Activated T-cell treated with anti-CD3 and anti-CD28 coated beads, Interleukin-2, amount 50 U/mL, for 24 hours (primary cell): ENCODE measurements around the gene C20orf96.
A peak's percentile ranks its signal among the peaks of the same experiment; 100 is the strongest.
"Not testable (repeated sequence)": the region's sequence is repeated elsewhere in the genome, so short reads cannot be mapped to it uniquely, and the experiment has no call there.

Experiments used
- DNase-seq: peaks from one replicate; pipeline ENCODE4 v3.0.0-alpha.2; 2020
- H3K27ac Mint-ChIP-seq: 2 replicates; pipeline ENCODE4 v1.8.0; 2020; ENCODE audit warnings: mild to moderate bottlenecking, mixed read lengths
- H3K27me3 Mint-ChIP-seq: 2 replicates; pipeline ENCODE4 v1.8.0; 2020; ENCODE audit warnings: mixed read lengths
- H3K36me3 Mint-ChIP-seq: 2 replicates; pipeline ENCODE4 v1.8.0; 2020; ENCODE audit warnings: low read depth, mixed read lengths
- H3K4me1 Mint-ChIP-seq: 2 replicates; pipeline ENCODE4 v1.8.0; 2020; ENCODE audit warnings: low read depth, mixed read lengths
- H3K4me3 Mint-ChIP-seq: 2 replicates; pipeline ENCODE4 v1.8.0; 2020; ENCODE audit warnings: mild to moderate bottlenecking, moderate library complexity, mixed read lengths
- H3K9me3 Mint-ChIP-seq: 2 replicates; pipeline ENCODE4 v1.8.0; 2020; ENCODE audit warnings: mixed read lengths

The C20orf96 gene

DNA sequence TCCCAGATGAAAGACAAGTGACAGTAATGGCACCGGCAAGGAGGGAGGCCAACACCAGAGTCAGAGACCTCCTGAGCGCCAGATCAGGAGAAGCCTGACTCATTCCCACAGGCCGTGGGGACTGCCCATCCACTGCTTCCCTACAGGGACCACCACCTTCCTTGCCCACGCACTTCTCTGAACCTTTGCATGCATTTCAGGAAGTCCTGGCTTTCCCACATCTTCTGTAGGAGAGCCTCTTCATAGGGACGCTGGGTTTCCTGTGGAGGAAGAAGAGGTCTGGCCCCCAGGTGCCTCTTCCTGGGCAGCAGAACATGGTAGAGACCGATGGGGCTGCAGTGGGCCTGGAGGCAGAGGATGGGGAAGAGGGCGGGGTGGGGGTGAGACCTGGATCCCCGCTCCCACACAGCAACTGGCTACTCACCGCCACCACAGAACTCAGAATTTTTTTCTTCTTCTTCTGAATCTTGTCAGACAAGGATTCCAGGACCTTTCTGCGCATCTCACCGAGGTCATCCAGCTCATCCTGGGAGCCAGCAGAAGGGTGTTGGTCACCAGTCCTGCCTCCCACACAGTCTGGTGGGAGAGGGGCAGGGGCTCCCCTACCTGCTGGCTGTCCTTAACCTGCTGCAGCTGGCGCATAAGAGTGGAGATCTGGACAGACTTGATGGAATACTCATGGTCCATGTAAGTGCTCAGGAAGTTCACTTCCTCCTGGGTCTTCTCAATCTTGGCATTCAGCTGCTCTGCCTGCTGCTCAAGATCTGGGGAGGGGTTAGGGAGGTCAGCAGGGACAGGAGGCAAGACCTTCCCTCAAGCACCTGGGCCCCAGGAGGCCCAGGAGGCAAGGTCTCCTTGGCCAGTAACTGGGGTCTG is 13.7 kb downstream of the C20orf96 start:
- Mint-ChIP-seq H3K27ac (no peak overlapping the region), H3K4me1 (no peaks in the 10 kb centered on the region), H3K27me3 (no peaks in the 10 kb centered on the region), H3K4me3 (no peak overlapping the region), H3K36me3 (peaks cover 23% of the 10 kb centered on the region), H3K9me3 (no peaks in the 10 kb centered on the region)
- no peak for DNase-seq

DNA sequence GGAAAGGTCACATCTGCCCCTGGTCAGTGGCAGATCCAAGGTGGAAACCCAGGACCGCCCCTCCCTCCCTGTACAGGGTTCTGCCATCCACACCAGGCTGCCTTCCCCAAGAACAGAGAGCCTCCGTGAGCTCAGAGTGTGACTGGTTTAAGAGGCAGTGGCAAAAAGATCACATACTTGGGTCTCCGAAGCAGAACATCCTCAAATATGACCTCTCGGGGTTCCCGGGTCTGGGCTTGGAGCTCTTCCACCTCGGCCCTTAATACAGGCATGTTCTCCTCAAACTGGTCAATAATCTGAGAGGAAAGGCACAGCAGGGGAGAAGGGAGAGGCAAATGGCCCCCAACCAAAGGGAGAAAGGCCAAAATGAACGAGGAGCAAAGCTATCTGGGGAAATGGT is 14.8 kb downstream of the C20orf96 start:
- Mint-ChIP-seq H3K36me3 (peaks cover 23% of the 10 kb centered on the region), H3K27me3 (no peaks in the 10 kb centered on the region), H3K4me1 (no peaks in the 10 kb centered on the region), H3K4me3 (no peak overlapping the region), H3K27ac (no peak overlapping the region), H3K9me3 (no peaks in the 10 kb centered on the region)
- no peak for DNase-seq

DNA sequence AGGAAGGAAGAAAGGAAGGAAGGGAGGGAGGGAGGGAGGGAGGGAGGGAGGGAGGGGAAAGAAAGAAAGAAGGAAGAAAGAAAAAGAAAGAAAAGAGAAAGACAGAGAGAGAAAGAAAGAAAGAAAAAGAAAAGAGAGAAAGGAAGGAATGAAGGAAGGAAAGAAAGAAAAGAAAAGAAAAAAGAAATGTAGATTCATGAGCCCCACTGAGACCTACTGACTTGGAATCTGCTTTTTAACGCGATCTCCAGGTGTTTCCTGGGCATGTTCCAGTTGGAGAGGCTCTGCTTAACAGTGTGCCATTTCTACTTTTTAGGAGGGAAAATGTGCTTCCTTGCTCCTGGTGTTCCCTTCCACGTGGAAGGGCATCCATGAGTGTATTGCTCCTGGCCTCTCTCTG is 16.7 kb downstream of the C20orf96 start:
- H3K36me3 Mint-ChIP-seq = peaks cover 23% of the 10 kb centered on the region
- no peaks in the 10 kb centered on the region for H3K9me3 Mint-ChIP-seq
- no peak overlapping the region for H3K27ac Mint-ChIP-seq
- H3K4me3 Mint-ChIP-seq = no peak overlapping the region
- H3K4me1 Mint-ChIP-seq = no peaks in the 10 kb centered on the region
- DNase-seq = no peak
- no peaks in the 10 kb centered on the region for H3K27me3 Mint-ChIP-seq

DNA sequence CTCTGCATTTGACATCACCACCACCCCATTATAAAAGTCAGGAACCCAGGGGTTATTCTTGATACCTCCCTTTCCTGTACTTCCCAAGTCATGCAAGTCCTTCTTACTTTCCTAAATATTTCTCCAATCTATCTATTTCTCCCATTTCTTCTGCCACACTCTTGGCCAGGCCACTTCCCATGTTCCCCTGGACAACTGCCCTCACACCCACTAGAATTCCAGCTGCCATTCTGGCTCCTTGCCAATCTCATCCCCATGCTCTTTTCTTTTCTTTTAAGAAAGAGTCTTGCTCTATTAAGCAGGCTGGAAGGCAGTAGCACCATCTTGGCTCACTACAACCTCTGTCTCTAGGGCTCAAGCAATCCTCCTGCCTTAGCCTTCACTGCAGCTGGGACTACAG is 17.8 kb downstream of the C20orf96 start:
- peaks cover 14% of the 10 kb centered on the region for H3K36me3 Mint-ChIP-seq
- H3K9me3 Mint-ChIP-seq = no peaks in the 10 kb centered on the region
- H3K4me3 Mint-ChIP-seq = no peak overlapping the region
- no peaks in the 10 kb centered on the region for H3K4me1 Mint-ChIP-seq
- DNase-seq = no peak
- no peak overlapping the region for H3K27ac Mint-ChIP-seq
- no peaks in the 10 kb centered on the region for H3K27me3 Mint-ChIP-seq

DNA sequence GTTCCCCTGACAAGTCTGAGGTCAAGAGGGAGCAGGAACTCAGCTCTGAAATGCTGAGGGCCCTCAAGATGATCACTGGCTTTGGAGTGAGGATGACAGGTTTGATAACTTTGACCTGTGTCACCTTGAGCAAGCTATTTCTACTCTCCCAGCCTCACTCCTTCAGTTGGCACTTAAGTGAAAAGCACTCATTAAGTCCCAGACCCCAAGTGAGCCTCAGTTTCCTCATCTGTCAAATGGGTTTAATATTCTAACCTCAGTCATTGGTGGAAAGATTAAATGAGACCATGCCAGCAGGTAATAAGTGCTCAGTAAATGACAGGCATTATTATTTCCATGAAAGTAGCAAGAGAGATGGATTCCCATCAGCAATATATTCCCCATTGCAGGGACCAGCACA is 19.0 kb downstream of the C20orf96 start:
- no peak for DNase-seq
- Mint-ChIP-seq H3K4me1 (peaks cover 7% of the 10 kb centered on the region), H3K27ac (no peak overlapping the region), H3K36me3 (peaks cover 8% of the 10 kb centered on the region), H3K9me3 (no peaks in the 10 kb centered on the region), H3K27me3 (peaks cover under 1% of the 10 kb centered on the region), H3K4me3 (no peak overlapping the region)

DNA sequence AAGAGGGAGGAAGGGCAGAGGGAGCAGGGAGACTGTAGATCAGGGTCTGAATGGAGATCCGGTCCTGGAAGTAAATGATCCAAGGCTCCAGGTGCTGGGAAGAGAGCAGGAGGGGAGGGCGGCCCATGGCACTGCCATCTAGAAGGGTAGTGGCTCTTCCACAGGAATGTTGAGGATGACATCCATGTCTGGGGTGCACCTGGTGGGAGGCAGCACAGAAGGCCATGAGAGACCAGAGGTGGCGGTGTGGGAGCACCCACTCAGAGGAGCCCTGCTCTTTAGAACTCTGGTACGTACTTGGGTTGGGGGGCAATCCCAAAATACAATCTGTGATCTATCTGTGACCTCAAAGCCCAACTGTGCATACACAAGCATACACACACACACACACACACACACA is 19.5 kb downstream of the C20orf96 start:
- DNase-seq = no peak
- H3K4me3 Mint-ChIP-seq = no peak overlapping the region
- H3K36me3 Mint-ChIP-seq = peaks cover 3% of the 10 kb centered on the region
- peaks cover 11% of the 10 kb centered on the region for H3K4me1 Mint-ChIP-seq
- H3K9me3 Mint-ChIP-seq = no peaks in the 10 kb centered on the region
- no peak overlapping the region for H3K27ac Mint-ChIP-seq
- H3K27me3 Mint-ChIP-seq = peaks cover 4% of the 10 kb centered on the region

DNA sequence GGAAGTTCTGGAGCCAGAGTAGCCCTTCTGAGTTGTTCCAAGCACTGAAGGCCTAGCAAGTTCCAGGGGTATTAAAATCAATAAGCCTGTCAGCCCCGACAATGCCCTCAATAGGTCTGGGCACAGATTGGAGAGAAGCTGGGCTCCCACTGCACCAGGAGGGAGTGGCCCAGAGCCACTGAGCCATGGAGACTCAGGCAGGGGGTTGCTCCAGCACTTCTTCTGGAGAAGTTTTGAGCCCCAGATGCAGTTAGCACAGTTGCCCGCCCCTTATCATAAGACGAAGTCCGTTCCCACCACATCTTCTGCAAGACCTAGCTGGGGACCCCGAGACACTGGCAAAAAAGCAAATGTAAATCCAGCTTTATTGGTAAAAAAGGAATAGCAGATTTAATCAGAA is 20.0 kb downstream of the C20orf96 start:
- Mint-ChIP-seq H3K27ac (no peak overlapping the region), H3K4me3 (no peak overlapping the region), H3K36me3 (no peaks in the 10 kb centered on the region), H3K27me3 (peaks cover 4% of the 10 kb centered on the region), H3K9me3 (no peaks in the 10 kb centered on the region), H3K4me1 (peaks cover 14% of the 10 kb centered on the region)
- no peak for DNase-seq

DNA sequence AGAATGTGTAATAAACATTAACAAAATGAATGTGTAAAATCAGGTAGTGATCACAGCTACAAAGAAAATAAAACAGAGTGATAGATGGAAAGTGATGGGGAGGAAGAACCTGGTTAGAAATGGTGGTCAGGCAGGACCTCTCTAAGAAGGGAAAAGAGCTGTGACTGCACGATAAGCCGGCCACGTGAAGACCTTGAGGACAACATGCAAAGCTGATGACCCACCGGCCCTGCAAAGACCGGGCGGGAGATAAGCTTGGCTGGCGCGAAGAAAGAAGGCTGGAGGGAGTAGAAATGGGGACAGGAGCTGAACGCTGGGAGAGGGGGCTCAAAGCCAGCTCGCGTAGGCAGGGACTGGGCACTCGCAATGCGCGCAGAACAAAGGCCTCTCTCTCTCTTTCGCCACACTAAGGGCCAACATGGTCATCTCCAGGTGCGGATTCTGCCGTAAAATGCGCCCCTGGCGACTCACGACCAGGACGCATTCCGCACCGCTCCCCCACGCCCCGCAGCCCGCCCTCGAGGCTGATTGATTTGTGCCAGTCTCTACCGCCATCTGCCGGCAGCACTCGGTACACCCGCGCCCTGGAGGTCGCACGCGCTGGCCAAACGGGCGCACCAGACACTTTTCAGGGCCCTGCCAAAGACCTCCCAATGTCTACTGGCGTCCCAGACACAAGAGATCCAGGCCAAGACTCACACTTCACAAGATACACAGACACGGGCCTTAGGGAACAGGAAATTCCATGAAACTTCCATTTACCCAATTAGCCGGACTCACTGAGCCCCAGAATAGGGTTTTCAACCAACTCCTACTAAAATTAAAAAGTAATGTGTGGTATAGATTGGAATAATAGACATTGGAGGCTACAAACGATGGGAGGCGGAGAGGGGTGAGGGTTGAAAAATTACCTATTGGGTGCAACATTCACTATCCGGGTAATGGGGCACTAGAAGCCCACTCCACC is 23.7 kb downstream of the C20orf96 start:
- H3K4me3 Mint-ChIP-seq = peak overlapping the region; percentile 73
- H3K36me3 Mint-ChIP-seq = no peaks in the 10 kb centered on the region
- H3K27ac Mint-ChIP-seq = peak overlapping the region; percentile 63
- peaks cover 14% of the 10 kb centered on the region for H3K4me1 Mint-ChIP-seq
- DNase-seq = peak; percentile 95
- no peaks in the 10 kb centered on the region for H3K9me3 Mint-ChIP-seq
- H3K27me3 Mint-ChIP-seq = peaks cover 4% of the 10 kb centered on the region

DNA sequence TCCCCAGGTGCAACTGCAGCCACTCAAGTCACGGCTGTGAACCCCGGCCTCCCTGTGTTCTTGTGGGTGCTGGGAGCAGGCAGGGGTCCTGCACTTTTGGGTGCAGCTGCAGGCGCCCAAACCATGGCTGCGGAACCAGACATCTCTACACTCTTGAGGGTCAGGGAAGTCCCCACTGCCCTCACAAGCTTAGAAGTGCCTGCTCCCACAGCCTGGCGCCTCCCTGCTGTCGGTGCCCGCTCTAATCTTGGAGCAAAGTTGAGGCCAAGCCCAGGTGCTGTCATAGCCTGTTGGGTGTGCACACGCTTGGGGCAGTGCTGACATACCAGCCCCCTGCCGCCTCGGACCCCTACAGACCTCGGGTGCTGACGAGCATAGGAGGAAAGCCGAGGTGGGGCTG is 26.8 kb downstream of the C20orf96 start:
- Mint-ChIP-seq H3K4me1 (peaks cover 20% of the 10 kb centered on the region), H3K27me3 (peaks cover 4% of the 10 kb centered on the region), H3K9me3 (no peaks in the 10 kb centered on the region), H3K4me3 (no peak overlapping the region), H3K36me3 (no peaks in the 10 kb centered on the region), H3K27ac (no peak overlapping the region)
- DNase-seq = no peak

DNA sequence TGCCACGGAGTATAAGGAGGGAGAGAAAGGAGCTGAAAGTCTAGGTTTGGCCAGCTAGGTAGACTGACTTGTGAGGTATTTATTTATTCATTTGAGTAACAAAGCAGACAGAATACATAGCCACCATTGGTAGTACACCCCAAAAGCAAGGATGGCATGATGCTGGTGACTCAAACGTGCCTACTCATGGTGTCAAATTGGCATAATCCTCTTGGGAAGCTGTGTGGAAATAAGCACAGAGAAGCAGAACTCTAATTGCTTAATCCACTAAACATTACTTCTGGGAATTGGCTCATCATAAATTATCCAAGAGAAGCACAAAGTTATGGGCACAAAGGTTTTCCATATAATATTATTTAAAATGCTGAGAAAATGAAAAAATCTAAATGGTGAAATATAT is 30.6 kb downstream of the C20orf96 start:
- no peaks in the 10 kb centered on the region for H3K36me3 Mint-ChIP-seq
- no peak overlapping the region for H3K4me3 Mint-ChIP-seq
- no peaks in the 10 kb centered on the region for H3K9me3 Mint-ChIP-seq
- no peaks in the 10 kb centered on the region for H3K27me3 Mint-ChIP-seq
- no peak overlapping the region for H3K27ac Mint-ChIP-seq
- H3K4me1 Mint-ChIP-seq = peaks cover 12% of the 10 kb centered on the region
- no peak for DNase-seq

DNA sequence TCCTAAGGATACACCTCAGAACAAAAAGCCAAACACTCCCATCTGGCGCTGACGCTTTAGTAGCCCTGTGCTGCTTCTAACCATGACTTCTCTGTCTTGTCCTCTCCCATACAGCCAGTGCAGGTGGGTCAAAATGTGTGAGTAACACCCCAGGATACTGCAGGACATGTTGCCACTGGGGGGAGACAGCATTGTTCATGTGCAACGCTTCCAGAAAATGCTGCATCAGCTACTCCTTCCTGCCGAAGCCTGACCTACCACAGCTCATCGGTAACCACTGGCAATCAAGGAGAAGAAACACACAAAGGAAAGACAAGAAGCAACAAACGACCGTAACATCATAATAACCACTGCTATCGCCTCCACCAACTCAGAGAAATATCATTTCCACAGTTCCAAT is 31.6 kb downstream of the C20orf96 start:
- no peak for DNase-seq
- no peaks in the 10 kb centered on the region for H3K9me3 Mint-ChIP-seq

DNA sequence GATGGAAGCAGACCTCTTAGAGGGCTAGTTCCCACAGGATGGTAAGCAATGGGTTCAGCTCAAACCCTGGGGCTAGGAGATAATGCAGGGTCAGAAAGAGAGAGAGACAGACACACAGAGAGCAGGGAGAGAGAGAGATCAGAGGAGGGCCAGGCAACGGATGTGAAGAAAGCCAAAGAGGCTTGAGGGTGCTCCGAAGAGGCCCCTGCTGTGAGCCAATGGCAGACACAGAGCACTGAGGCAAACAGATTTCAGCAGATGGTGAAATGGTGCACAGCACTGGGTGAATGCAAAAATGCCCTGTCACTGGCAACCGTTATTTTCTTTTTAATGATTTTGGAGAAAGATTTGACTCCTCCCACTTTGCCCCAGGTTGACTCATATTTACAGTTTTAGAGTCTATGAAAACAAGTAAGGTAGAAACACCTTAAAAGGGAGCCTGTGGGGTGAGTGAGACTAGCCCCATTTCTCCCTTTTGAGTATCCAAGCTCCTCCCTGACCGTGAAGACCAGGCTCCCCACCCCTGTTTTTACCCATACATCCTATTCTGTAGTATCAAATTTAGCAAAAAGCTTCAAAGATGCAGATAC is 32.2 kb downstream of the C20orf96 start:
- DNase-seq = no peak
- H3K4me3 Mint-ChIP-seq = no peak overlapping the region
- H3K27ac Mint-ChIP-seq = peak overlapping the region; percentile 24
- H3K9me3 Mint-ChIP-seq = no peaks in the 10 kb centered on the region
- no peaks in the 10 kb centered on the region for H3K27me3 Mint-ChIP-seq
- no peaks in the 10 kb centered on the region for H3K36me3 Mint-ChIP-seq
- peaks cover 12% of the 10 kb centered on the region for H3K4me1 Mint-ChIP-seq

More for the DNA sequence above, 31.6 kb downstream of the C20orf96 start:
- Mint-ChIP-seq H3K4me1 (peaks cover 12% of the 10 kb centered on the region), H3K27me3 (no peaks in the 10 kb centered on the region), H3K4me3 (no peak overlapping the region), H3K36me3 (no peaks in the 10 kb centered on the region), H3K27ac (no peak overlapping the region)

DNA sequence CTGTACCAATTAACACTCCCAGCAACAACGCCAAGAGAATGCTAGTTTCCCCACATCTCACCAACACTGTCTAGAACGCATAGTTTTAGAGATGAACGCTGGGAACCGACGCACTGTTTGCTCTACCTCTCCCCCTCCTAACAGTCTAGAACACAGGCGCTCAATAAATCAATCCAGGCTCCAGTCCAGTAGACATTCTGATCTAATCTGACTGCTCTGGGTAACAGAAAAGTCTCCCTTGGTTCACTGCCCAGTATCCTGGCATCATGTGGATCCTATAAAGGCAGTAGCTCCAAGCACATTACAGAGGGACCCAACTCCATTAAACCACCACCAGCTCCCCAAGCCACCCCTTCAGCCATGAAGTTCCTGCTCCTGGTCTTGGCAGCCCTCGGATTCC is 33.1 kb downstream of the C20orf96 start, which contains the start of gene DEFB132:
Gene DEFB132 (plus strand): TSS at position 306 of the 400 bp plus-strand sequence. CDS start 55 bp downstream, at position 361.
- Mint-ChIP-seq H3K36me3 (no peaks in the 10 kb centered on the region), H3K4me1 (peaks cover 12% of the 10 kb centered on the region), H3K27me3 (no peaks in the 10 kb centered on the region), H3K27ac (peak within 1 kb of the TSS; percentile 24), H3K9me3 (no peaks in the 10 kb centered on the region), H3K4me3 (no peak within 1 kb of the TSS)
- no peak for DNase-seq

DNA sequence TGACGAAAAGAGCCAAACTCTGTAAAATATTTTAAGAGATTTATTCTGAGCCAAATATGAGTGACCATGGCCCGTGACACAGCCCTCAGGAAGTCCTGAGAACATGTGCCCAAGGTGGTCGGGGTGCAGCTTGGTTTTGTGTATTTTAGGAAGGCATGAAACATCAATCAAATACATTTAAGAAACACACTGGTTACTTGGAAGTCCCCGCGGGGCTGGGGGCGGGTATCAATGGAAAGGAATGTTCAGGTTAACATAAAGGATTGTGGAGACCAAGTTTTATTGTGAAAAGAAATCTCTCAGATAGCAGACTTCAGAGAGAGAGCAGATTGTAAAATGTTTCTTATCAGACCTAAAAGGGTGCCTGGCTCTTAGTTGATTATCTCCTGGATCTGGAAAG is 37.1 kb downstream of the C20orf96 start:
- H3K36me3 Mint-ChIP-seq, H3K27ac Mint-ChIP-seq, H3K27me3 Mint-ChIP-seq, DNase-seq, H3K4me1 Mint-ChIP-seq, H3K9me3 Mint-ChIP-seq, H3K4me3 Mint-ChIP-seq: not testable (repeated sequence)
